ENCODE measurements around the gene DNAH10.

The DNAH10 gene

DNA sequence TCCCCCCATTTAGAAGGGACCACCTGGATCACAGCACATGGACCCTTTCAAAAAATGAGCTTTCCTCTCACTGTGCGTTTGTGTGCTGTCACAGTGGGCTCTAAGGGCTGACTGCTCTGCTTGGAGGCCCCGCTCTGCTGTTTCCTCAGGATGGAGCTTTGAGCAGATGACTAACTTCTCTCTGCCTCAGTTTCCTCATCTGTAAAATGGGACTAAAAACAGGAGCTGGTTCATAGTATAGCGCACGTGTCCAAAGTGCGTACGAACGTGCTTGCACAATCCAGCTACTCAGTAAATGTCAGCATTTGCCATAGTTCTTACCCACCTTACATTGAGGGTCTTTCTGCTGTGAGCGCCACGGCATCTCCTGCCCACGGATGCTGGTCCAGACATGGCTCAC is 12.7 kb upstream of the DNAH10 start:
- no peak overlapping the region for H3K9ac ChIP-seq (ENCODE audit: low read depth, low read length, poor library complexity)
- no peak overlapping the region for H2BK15ac ChIP-seq (ENCODE audit: low read length)
- no peak overlapping the region for H4K8ac ChIP-seq (ENCODE audit: low read depth, low read length)
- no peak overlapping the region for H4K91ac ChIP-seq (ENCODE audit: low read depth, low read length, poor library complexity)
- no peak overlapping the region for H3K27ac ChIP-seq (replicated peaks; ENCODE audit: low read length)
- no peaks in the 10 kb centered on the region for H3K4me1 ChIP-seq (ENCODE audit: control insufficient read depth in 2 of 2, insufficient read depth in 1 of 2, low read depth in 1 of 2, low read length in 2 of 2)
- no peak overlapping the region for H2BK5ac ChIP-seq (ENCODE audit: low read length)
- peaks cover 3% of the 10 kb centered on the region for H3K79me1 ChIP-seq (ENCODE audit: low read depth, low read length)
- no peak overlapping the region for H3K4me2 ChIP-seq (ENCODE audit: insufficient read depth, low read length, poor library complexity, severe bottlenecking)
- no peak overlapping the region for H2BK12ac ChIP-seq (ENCODE audit: low read length)
- no peak overlapping the region for H2AK5ac ChIP-seq (ENCODE audit: low read depth, low read length)
- no CpG with 5 or more reads among the region's 10 CpGs for WGBS, 2 donors (ENCODE audit: extremely low coverage in 2 of 2, insufficient read length in 2 of 2, insufficient replicate concordance in 1 of 2)
- no peak overlapping the region for H2BK120ac ChIP-seq (ENCODE audit: low read depth, low read length)
- no peak overlapping the region for H2AFZ ChIP-seq (ENCODE audit: low read length)
- no peak for DNase-seq (ENCODE audit: low spot score)
- no peak overlapping the region for H3K14ac ChIP-seq (ENCODE audit: low read length)
- H3K18ac ChIP-seq (ENCODE audit: low read length), result no peak overlapping the region
- H3K4me3 ChIP-seq (ENCODE audit: low read length in 2 of 2), result no peak overlapping the region
- no peak overlapping the region for H3K4ac ChIP-seq (ENCODE audit: low read length)
- no peak overlapping the region for H3K23ac ChIP-seq (ENCODE audit: low read depth, low read length, poor library complexity)
- no peaks in the 10 kb centered on the region for H3K27me3 ChIP-seq (ENCODE audit: control insufficient read depth in 3 of 3, insufficient read depth in 3 of 3, low read depth in 1 of 3, low read length in 3 of 3)
- H3K36me3 ChIP-seq (replicated peaks in 1 of 2; ENCODE audit: control insufficient read depth in 2 of 2, insufficient read depth in 2 of 2, low read length in 2 of 2), result peaks cover 39 to 93% of the 10 kb centered on the region in 2 donors
- H3K9me3 ChIP-seq (replicated peaks in 1 of 2; ENCODE audit: control insufficient read depth in 2 of 2, insufficient read depth in 1 of 2, low read depth in 1 of 2, low read length in 2 of 2), result peaks cover 0 to 3% of the 10 kb centered on the region in 2 donors

DNA sequence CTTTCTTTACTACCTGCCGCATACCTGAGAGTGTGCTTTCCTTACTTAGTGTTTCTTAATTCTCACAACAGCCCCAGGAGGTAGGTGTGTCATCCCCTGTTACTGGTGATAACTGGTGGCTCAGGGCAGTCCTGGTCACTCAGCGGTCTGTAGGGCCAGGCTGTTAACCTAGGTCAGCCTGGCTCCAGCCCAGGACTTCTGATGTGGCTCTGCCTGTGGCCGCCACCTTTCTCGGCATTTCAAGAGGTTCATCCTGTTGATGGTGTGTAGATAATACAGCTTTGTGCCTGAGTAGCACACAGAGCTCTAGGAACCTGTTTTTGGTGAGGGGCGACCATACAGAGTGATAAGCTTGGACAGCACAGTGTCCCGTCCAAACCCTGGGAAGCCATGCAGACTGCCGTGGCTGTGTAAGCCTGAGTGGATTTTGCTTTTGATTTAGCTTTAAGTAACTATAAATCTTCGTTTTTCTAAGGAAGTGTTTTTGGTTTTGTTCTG is 11.9 kb upstream of the DNAH10 start:
- Histone ChIP-seq H3K9me3 (replicated peaks in 1 of 2; ENCODE audit: control insufficient read depth in 2 of 2, insufficient read depth in 1 of 2, low read depth in 1 of 2, low read length in 2 of 2) (no peaks in the 10 kb centered on the region), H3K4me1 (ENCODE audit: control insufficient read depth in 2 of 2, insufficient read depth in 1 of 2, low read depth in 1 of 2, low read length in 2 of 2) (no peaks in the 10 kb centered on the region), H3K23ac (ENCODE audit: low read depth, low read length, poor library complexity) (no peak overlapping the region), H3K4me2 (ENCODE audit: insufficient read depth, low read length, poor library complexity, severe bottlenecking) (no peak overlapping the region), H4K8ac (ENCODE audit: low read depth, low read length) (no peak overlapping the region), H2AK5ac (ENCODE audit: low read depth, low read length) (no peak overlapping the region), H4K91ac (ENCODE audit: low read depth, low read length, poor library complexity) (no peak overlapping the region), H3K27ac (replicated peaks; ENCODE audit: low read length) (no peak overlapping the region), H3K4ac (ENCODE audit: low read length) (no peak overlapping the region), H2BK5ac (ENCODE audit: low read length) (no peak overlapping the region), H2AFZ (ENCODE audit: low read length) (no peak overlapping the region), H3K27me3 (ENCODE audit: control insufficient read depth in 3 of 3, insufficient read depth in 3 of 3, low read depth in 1 of 3, low read length in 3 of 3) (no peaks in the 10 kb centered on the region), H3K9ac (ENCODE audit: low read depth, low read length, poor library complexity) (peak overlapping the region; percentile 0), H3K36me3 (replicated peaks in 1 of 2; ENCODE audit: control insufficient read depth in 2 of 2, insufficient read depth in 2 of 2, low read length in 2 of 2) (peaks cover 39 to 93% of the 10 kb centered on the region in 2 donors), H3K4me3 (ENCODE audit: low read length in 2 of 2) (no peak overlapping the region), H2BK15ac (ENCODE audit: low read length) (no peak overlapping the region), H3K14ac (ENCODE audit: low read length) (no peak overlapping the region), H3K18ac (ENCODE audit: low read length) (no peak overlapping the region), H2BK120ac (ENCODE audit: low read depth, low read length) (no peak overlapping the region), H2BK12ac (ENCODE audit: low read length) (no peak overlapping the region), H3K79me1 (ENCODE audit: low read depth, low read length) (no peaks in the 10 kb centered on the region)
- WGBS, 2 donors (ENCODE audit: extremely low coverage in 2 of 2, insufficient read length in 2 of 2, insufficient replicate concordance in 1 of 2), result no CpG with 5 or more reads among the region's 8 CpGs
- no peak for DNase-seq (ENCODE audit: low spot score)

DNA sequence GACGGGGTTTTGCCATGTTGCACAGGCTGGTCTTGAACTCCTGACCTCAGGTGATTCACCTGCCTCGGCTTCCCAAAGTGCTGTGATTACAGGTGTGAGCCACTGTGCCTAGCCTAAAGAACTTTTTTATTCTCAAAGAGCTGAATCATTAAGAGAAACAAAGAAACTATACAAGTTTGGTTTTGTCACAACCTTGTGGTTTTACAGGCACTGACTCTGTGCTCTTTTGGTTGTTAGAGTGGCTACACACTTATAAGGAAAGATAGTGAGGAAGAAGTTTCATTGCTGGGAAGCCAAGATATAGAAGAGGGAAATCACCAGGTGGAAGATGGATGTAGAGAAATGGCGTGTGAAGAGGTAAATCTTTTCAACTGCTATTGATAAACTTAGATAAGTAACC is 10.1 kb upstream of the DNAH10 start:
- H3K27ac ChIP-seq (replicated peaks; ENCODE audit: low read length), result no peak overlapping the region
- no peak overlapping the region for H3K4me2 ChIP-seq (ENCODE audit: insufficient read depth, low read length, poor library complexity, severe bottlenecking)
- no peak for DNase-seq (ENCODE audit: low spot score)
- no peak overlapping the region for H3K4me3 ChIP-seq (ENCODE audit: low read length in 2 of 2)
- no peak overlapping the region for H2AK5ac ChIP-seq (ENCODE audit: low read depth, low read length)
- no peak overlapping the region for H3K14ac ChIP-seq (ENCODE audit: low read length)
- no peak overlapping the region for H3K23ac ChIP-seq (ENCODE audit: low read depth, low read length, poor library complexity)
- H3K18ac ChIP-seq (ENCODE audit: low read length), result no peak overlapping the region
- H3K4me1 ChIP-seq (ENCODE audit: control insufficient read depth in 2 of 2, insufficient read depth in 1 of 2, low read depth in 1 of 2, low read length in 2 of 2), result no peaks in the 10 kb centered on the region
- no peak overlapping the region for H2BK120ac ChIP-seq (ENCODE audit: low read depth, low read length)
- H2BK15ac ChIP-seq (ENCODE audit: low read length), result no peak overlapping the region
- no peak overlapping the region for H2BK5ac ChIP-seq (ENCODE audit: low read length)
- no peak overlapping the region for H3K4ac ChIP-seq (ENCODE audit: low read length)
- no peak overlapping the region for H2BK12ac ChIP-seq (ENCODE audit: low read length)
- H3K9me3 ChIP-seq (replicated peaks in 1 of 2; ENCODE audit: control insufficient read depth in 2 of 2, insufficient read depth in 1 of 2, low read depth in 1 of 2, low read length in 2 of 2), result no peaks in the 10 kb centered on the region
- H3K9ac ChIP-seq (ENCODE audit: low read depth, low read length, poor library complexity), result no peak overlapping the region
- no peak overlapping the region for H4K91ac ChIP-seq (ENCODE audit: low read depth, low read length, poor library complexity)
- no CpG with 5 or more reads among the region's 3 CpGs for WGBS, 2 donors (ENCODE audit: extremely low coverage in 2 of 2, insufficient read length in 2 of 2, insufficient replicate concordance in 1 of 2)
- H4K8ac ChIP-seq (ENCODE audit: low read depth, low read length), result no peak overlapping the region
- no peaks in the 10 kb centered on the region for H3K79me1 ChIP-seq (ENCODE audit: low read depth, low read length)
- no peaks in the 10 kb centered on the region for H3K27me3 ChIP-seq (ENCODE audit: control insufficient read depth in 3 of 3, insufficient read depth in 3 of 3, low read depth in 1 of 3, low read length in 3 of 3)
- peaks cover 41 to 92% of the 10 kb centered on the region in 2 donors for H3K36me3 ChIP-seq (replicated peaks in 1 of 2; ENCODE audit: control insufficient read depth in 2 of 2, insufficient read depth in 2 of 2, low read length in 2 of 2)
- no peak overlapping the region for H2AFZ ChIP-seq (ENCODE audit: low read length)

DNA sequence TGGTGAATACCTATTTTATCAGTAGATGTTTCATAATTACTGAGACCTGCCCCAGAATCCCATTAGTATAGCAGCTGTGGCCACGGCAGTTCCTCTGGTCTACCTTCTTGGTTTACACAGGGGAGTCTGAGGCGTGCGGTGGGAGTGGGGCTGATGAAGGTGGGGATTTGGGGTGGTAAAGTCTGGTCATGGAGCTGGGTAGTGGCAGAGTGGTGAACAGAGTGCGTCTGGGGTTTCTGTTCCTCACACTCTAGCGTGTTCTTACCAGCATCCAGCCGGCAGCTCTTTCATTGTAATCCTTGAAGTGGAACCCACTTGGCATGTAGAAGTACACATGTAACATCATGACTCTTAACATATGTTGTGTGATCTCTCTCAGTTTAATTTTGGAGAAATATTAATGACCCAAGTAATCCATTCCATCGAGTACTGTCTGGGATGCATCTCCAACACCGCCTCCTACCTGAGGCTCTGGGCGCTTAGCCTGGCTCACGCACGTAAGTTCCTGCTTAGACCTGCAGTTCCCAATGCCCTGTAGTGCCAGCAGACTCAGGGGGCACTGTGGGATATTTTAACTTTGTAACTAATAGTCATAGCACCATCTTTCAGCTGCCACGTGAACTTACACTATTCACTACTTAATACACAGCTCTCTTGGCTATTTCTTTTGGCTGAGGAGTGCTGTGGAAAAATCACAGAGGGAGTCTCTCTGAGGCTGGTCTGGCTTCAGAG is 7.9 kb upstream of the DNAH10 start:
- Histone ChIP-seq H3K27ac (replicated peaks; ENCODE audit: low read length) (no peak overlapping the region), H3K14ac (ENCODE audit: low read length) (no peak overlapping the region), H3K9ac (ENCODE audit: low read depth, low read length, poor library complexity) (no peak overlapping the region), H4K8ac (ENCODE audit: low read depth, low read length) (no peak overlapping the region), H3K79me1 (ENCODE audit: low read depth, low read length) (no peaks in the 10 kb centered on the region), H3K36me3 (replicated peaks in 1 of 2; ENCODE audit: control insufficient read depth in 2 of 2, insufficient read depth in 2 of 2, low read length in 2 of 2) (peaks cover 36 to 90% of the 10 kb centered on the region in 2 donors), H2BK5ac (ENCODE audit: low read length) (no peak overlapping the region), H2BK15ac (ENCODE audit: low read length) (no peak overlapping the region), H3K23ac (ENCODE audit: low read depth, low read length, poor library complexity) (no peak overlapping the region), H2AK5ac (ENCODE audit: low read depth, low read length) (no peak overlapping the region), H2BK12ac (ENCODE audit: low read length) (no peak overlapping the region), H3K4ac (ENCODE audit: low read length) (no peak overlapping the region), H3K4me3 (ENCODE audit: low read length in 2 of 2) (no peak overlapping the region), H3K4me1 (ENCODE audit: control insufficient read depth in 2 of 2, insufficient read depth in 1 of 2, low read depth in 1 of 2, low read length in 2 of 2) (no peaks in the 10 kb centered on the region), H2BK120ac (ENCODE audit: low read depth, low read length) (no peak overlapping the region), H3K4me2 (ENCODE audit: insufficient read depth, low read length, poor library complexity, severe bottlenecking) (no peak overlapping the region), H3K9me3 (replicated peaks in 1 of 2; ENCODE audit: control insufficient read depth in 2 of 2, insufficient read depth in 1 of 2, low read depth in 1 of 2, low read length in 2 of 2) (no peaks in the 10 kb centered on the region), H3K18ac (ENCODE audit: low read length) (no peak overlapping the region), H2AFZ (ENCODE audit: low read length) (no peak overlapping the region), H4K91ac (ENCODE audit: low read depth, low read length, poor library complexity) (no peak overlapping the region), H3K27me3 (ENCODE audit: control insufficient read depth in 3 of 3, insufficient read depth in 3 of 3, low read depth in 1 of 3, low read length in 3 of 3) (no peaks in the 10 kb centered on the region)
- no peak for DNase-seq (ENCODE audit: low spot score)
- WGBS, 2 donors (ENCODE audit: extremely low coverage in 2 of 2, insufficient read length in 2 of 2, insufficient replicate concordance in 1 of 2), result no CpG with 5 or more reads among the region's 12 CpGs

Data from neuronal stem cell (in vitro differentiated cells).